Omental fat pad (tissue), 4 donors: ENCODE data around the gene SCN11A. TPM values are rescaled to one million over a fixed set of nuclear protein-coding genes. Genes with fewer than 3 reads are reported as not detected.

ENCODE experiments used
- ATAC-seq: fragments of 150-250 bp; one replicate; pipeline ENCODE4 v1.9.1; 2016; ENCODE audit warnings: mild to moderate bottlenecking, moderate library complexity; ENCODE audit not compliant: low FRiP score
- DNase-seq: peaks from one replicate; pipeline ENCODE4 v3.0.0-alpha.2; 2019; ENCODE audit warnings: low spot score
- CTCF ChIP-seq, 3 donors: fragments of 450-650 bp; IDR thresholded peaks; one replicate each; pipeline ENCODE4 v1.5.1; 2016 to 2017; ENCODE audit warnings: antibody characterized with exemption in 3 of 3, mild to moderate bottlenecking in 3 of 3, moderate library complexity in 2 of 3
- total RNA-seq, 4 donors: library from RNA; depleted of rRNA; stranded (reverse); fragments of >200 nt; gene quantifications; one replicate each; pipeline ENCODE4 v1.1.0, GENCODE V29; 2016

The SCN11A gene
- total RNA-seq, 4 donors from 2014 or later = 0.31 to 0.63 (median 0.46) TPM

DNA sequence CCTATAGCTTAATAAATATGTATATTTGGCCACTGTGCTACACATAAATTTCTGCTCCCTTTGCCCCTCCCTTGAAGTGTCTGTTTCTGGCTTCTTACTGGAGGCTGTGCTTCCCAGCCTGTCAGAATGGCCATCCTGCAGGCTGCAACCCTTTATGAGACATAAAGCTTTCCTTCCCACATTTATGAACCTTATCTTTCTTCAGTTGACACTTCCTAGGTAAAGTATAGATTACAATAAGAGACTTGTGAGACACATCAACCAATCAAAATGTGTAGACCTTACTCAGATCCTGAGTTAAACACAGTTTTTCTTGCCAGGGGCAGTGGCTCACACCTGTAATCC, 29.5 kb downstream of the SCN11A start:
- DNase-seq (no peak), ATAC-seq (no peak)
- no peak for TF ChIP-seq CTCF (IDR thresholded peaks at IDR 0.05)

DNA sequence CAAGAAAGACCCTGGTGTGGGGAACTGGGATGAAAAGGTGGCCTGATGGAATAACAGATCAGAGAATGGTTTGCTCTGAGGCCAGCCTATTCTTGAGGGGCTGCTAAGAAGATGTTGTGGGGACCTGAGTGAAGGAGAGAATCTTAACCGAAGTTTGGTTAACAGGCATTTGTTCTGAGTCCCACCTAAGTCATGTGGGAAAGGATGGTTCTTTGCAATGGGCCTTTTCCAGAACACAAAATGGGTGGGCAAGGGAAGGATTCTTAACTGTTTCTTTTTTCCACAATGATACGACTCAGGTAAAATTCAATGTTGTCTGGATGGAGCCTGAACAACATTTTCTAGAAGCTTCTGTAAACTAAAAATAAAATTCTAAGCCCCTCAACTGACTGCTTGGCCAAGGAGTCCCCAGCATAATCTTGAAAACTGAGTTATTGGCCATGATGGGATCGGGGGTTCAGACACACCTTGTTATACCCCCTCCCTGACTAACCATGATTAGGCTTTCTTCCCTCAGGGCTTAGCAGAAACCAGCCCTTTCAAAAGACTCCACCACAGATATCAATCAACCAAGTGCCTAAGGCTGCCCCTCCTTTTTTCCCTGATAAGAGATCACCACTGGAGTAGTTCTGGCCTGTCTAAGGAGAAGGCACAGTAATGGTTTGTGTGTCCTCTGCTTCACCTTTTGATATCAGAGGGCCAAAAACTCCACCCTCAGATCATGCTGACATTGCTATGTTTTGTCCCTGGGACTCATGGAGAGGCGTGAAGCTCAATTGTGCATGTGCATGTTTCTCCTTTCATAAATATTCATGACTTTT, 30.1 kb downstream of the SCN11A start:
- no peak for TF ChIP-seq CTCF (IDR thresholded peaks at IDR 0.05)
- ATAC-seq (no peak), DNase-seq (no peak)

DNA sequence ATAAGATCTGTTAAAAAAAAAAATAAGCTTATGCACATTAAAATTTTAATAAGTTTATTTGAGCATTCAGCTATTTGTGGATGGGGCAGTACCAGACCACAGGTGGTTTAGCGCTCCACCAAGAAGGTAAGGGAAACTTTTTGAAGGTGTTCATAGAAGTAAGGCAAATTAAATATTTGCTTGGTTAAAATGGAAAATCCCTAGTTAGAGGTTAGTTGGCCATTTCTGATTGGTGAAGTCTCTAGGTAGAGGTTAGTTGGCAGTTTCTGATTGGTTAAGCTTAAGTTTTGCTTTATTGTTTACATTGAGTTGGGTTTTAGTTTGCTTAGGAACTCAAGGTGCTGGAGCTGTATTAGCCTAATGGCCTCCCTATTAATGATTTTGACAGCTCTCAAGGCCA, 30.7 kb downstream of the SCN11A start:
- TF ChIP-seq CTCF (IDR thresholded peaks at IDR 0.05) = no peak
- no peak for ATAC-seq
- DNase-seq = no peak

- no peak for DNase-seq
- TF ChIP-seq CTCF (IDR thresholded peaks at IDR 0.05) = no peak
- no peak for ATAC-seq
Measured at GRCh38 chr3:39019299-39019698, 32.4 kb downstream of the SCN11A start.

GRCh38 chr3:39015418-39015817, 36.3 kb downstream of the SCN11A start:
- DNase-seq (no peak), ATAC-seq (no peak)
- TF ChIP-seq CTCF (IDR thresholded peaks at IDR 0.05) = no peak

GRCh38 chr3:39013921-39014509, 37.7 kb downstream of the SCN11A start:
- ATAC-seq (no peak), DNase-seq (no peak)
- TF ChIP-seq CTCF (IDR thresholded peaks at IDR 0.05) = no peak

DNA sequence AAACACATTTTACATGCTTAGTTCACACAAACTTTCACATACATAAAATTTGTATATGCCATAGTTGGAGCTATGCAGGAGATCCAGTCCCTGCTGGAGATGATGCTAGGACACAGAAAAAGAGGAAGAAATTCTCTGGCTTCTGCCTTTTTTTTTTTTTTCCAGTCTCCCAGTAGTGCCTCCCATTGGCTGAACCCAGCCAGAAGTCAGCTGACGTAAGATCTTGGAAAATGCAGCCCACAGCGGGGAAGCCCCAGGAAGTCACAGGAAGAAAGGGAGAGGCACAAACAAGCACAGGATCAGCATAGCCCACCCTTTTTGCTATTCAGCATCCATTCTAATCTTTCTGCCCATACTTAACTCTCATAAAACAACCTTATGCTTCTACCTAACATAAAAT, 38.5 kb downstream of the SCN11A start:
- no peak for TF ChIP-seq CTCF (IDR thresholded peaks at IDR 0.05)
- DNase-seq (no peak), ATAC-seq (no peak)
